ENCODE measurements around the gene DENND5A. TPM values are rescaled to one million over a fixed set of nuclear protein-coding genes. Genes with fewer than 3 reads are reported as not detected.
"Not testable (repeated sequence)": the region's sequence is repeated elsewhere in the genome, so short reads cannot be mapped to it uniquely, and the experiment has no call there.

Gene DENND5A
- total RNA-seq, 6 experiments from 2014 or later, result 14.4 to 38.7 (median 20.4) TPM

- TF ChIP-seq POLR2A (IDR thresholded peaks at IDR 0.05) (no peak), CTCF (IDR thresholded peaks at IDR 0.05) (no peak)
- DNase-seq (no peak), ATAC-seq (no peak)
- no peaks in the 10 kb centered on the region for H3K9me3 ChIP-seq
- no peaks in the 10 kb centered on the region for H3K36me3 ChIP-seq
- H3K27ac ChIP-seq, result no peak overlapping the region
- H3K27me3 ChIP-seq, result no peaks in the 10 kb centered on the region
- intact Hi-C loops (cut with DNase I), result no loop called here
- H3K4me3 ChIP-seq, result no peak overlapping the region
- peaks cover 0 to under 1% (median 0%) of the 10 kb centered on the region in 4 donors for H3K4me1 ChIP-seq
- 100% methylated on average over 1 of the region's 1 CpG for WGBS (ENCODE audit: insufficient coverage, low coverage, low lambda C conversion rate, missing lambda C conversion rate)
These were observed 39.3 kb downstream of the DENND5A start for GRCh38 chr11:9225748-9226298.

DNA sequence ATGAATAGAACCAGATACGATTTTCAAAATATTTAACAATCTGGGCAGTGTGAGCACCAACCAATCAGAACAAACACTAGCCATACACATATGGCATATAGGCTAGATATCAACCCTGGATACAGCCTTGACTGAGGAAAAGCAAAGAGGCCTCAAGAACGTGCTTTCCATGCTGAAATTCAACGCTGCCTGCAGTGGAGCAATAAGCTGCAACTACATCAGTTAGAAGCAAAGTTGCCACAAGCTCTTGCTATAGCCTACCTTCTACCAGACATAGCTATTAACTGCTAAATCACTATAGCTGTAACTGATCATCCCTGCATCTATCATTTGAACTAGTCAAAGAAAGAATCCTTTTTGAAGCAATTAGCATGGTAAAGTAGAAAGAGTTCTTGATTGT is 42.5 kb downstream of the DENND5A start:
- H3K27me3 ChIP-seq, result no peaks in the 10 kb centered on the region
- no peaks in the 10 kb centered on the region for H3K36me3 ChIP-seq
- no peak for TF ChIP-seq POLR2A (IDR thresholded peaks at IDR 0.05)
- TF ChIP-seq CTCF (IDR thresholded peaks at IDR 0.05), result no peak
- H3K9me3 ChIP-seq, result no peaks in the 10 kb centered on the region
- H3K4me3 ChIP-seq, result no peak overlapping the region
- intact Hi-C loops (cut with DNase I), result no loop called here
- DNase-seq (no peak), ATAC-seq (no peak)
- H3K4me1 ChIP-seq, result no peaks in the 10 kb centered on the region
- H3K27ac ChIP-seq, result no peak overlapping the region
- WGBS (ENCODE audit: insufficient coverage, low coverage, low lambda C conversion rate, missing lambda C conversion rate), result 72% methylated on average over 3 of the region's 3 CpGs

DNA sequence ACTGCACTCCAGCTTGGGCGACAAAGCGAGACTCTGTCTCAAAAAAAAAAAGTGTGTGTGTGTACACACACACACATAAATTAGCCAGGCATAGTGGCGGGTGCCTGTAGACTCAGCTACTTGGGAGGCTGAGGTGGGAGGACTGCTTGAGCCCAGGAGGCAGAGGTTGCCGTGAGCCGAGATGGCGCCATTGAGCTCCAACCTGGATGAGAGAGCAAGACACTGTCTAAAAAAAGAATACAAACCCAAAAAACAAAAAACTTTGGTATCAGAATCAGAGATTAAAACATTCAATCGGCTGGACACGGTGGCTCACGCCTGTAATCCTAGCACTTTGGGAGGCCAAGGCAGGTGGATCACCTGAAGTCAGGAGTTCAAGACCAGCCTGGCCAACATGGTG is 44.3 kb downstream of the DENND5A start:
- intact Hi-C loops (cut with DNase I); H3K27me3 ChIP-seq; ATAC-seq; H3K4me1 ChIP-seq; H3K9me3 ChIP-seq; H3K4me3 ChIP-seq; DNase-seq; H3K27ac ChIP-seq; H3K36me3 ChIP-seq: not testable (repeated sequence)
- WGBS (ENCODE audit: insufficient coverage, low coverage, low lambda C conversion rate, missing lambda C conversion rate), result 96% methylated on average over 9 of the region's 9 CpGs

GRCh38 chr11:9219572-9219971 is 45.6 kb downstream of the DENND5A start:
- intact Hi-C loops (cut with DNase I), result no loop called here
- WGBS (ENCODE audit: insufficient coverage, low coverage, low lambda C conversion rate, missing lambda C conversion rate), result 51% methylated on average over 2 of the region's 2 CpGs
- no peak for TF ChIP-seq CTCF (IDR thresholded peaks at IDR 0.05)
- Histone ChIP-seq H3K27me3 (no peaks in the 10 kb centered on the region), H3K36me3 (no peaks in the 10 kb centered on the region), H3K27ac (no peak overlapping the region), H3K9me3 (no peaks in the 10 kb centered on the region), H3K4me3 (no peak overlapping the region), H3K4me1 (no peaks in the 10 kb centered on the region)
- peak in 1 of 4 donors; percentile 38 for ATAC-seq
- DNase-seq, result no peak

DNA sequence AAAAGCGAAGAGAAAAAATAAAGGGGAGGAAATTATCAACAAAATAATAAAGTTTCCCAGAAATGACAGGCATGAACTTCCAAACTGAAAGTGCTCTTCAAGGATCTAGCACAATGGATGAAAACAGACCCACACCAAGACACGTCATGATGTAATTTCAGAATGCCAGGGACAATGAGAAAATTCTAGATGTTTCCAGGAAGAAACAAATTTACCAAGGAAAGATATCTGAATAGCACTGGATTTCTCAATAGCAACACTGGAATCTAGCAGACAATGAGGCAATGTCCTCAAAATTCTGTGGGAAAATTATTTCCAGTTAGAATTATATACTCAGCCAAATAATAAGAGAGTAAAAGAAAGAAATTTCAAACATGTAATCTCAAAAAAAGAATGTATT is 46.0 kb downstream of the DENND5A start:
- TF ChIP-seq POLR2A (IDR thresholded peaks at IDR 0.05) (no peak), CTCF (IDR thresholded peaks at IDR 0.05) (no peak)
- DNase-seq, result no peak
- 55% methylated on average over 2 of the region's 2 CpGs for WGBS (ENCODE audit: insufficient coverage, low coverage, low lambda C conversion rate, missing lambda C conversion rate)
- Histone ChIP-seq H3K27ac (no peak overlapping the region), H3K9me3 (no peaks in the 10 kb centered on the region), H3K4me3 (no peak overlapping the region), H3K4me1 (no peaks in the 10 kb centered on the region), H3K36me3 (no peaks in the 10 kb centered on the region), H3K27me3 (no peaks in the 10 kb centered on the region)
- intact Hi-C loops (cut with DNase I), result no loop called here
- ATAC-seq, result no peak

Measured in right lobe of liver (tissue), 6 donors.